Activated CD4-positive, alpha-beta T cell treated with anti-CD3 and anti-CD28 coated beads, Interleukin-2, amount 50 U/mL, for 24 hours (primary cell): Measurements from ENCODE around the gene PTPRG.

ENCODE experiments used
- DNase-seq, 2 donors: peaks; one replicate each; pipeline ENCODE4 v3.0.0-alpha.2; 2020; ENCODE audit warnings: low read depth in 1 of 2, low spot score in 1 of 2

The PTPRG gene

DNA sequence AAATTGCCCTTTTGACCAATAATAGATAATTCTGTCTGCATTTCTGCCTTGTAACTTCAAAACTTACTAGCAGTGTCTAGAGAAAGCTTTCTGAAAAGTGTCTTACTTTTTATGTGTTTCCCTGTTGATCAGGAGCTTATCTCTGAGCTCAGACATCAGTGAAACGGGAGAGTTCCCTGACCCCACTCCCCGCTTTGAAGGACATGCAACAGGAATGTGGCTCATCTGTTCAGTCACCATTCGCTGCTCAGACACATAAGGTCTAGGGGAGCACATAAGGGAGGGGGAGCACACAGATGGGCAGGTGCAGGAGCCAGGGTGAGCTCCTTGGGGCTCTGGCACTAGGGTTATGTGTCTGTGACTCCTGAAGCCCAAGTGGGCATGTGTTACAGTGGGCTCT is 607.0 kb downstream of the PTPRG start:
- no peak for DNase-seq

DNA sequence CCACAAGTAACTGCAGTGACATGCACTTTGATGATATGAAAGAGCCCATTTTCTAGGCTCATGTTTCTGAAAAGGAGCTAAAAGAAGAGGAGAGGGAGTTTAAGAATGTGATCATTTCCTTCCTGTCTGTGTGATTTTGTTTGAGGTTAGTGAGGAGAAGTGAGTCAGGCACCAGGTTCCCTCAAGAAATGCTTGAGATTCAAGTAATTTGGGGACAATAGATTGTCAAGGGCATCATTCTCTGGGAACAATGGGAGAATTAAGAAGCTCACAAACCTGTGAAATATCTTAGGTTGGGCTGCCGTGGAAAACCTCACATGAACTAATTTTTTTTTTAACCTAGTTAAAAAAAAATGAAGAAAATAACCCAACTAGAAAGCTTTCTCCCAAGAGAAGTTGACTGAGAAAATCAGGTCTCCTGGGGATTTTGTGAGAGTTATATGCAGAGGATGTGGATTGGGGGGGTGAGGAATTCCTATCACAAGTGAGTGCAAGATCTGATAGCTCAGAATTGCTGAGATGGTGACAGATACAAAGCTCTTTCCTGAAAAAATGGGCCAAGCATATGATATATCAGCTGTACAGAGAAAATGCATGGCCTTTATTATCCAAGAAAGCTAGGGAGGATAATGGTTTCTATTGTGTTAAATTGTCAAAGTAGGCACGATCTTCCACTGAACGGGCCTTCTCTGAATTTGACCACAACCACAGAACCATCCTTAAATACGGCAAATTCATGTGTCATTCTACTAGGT is 608.7 kb downstream of the PTPRG start:
- DNase-seq = no peak

DNA sequence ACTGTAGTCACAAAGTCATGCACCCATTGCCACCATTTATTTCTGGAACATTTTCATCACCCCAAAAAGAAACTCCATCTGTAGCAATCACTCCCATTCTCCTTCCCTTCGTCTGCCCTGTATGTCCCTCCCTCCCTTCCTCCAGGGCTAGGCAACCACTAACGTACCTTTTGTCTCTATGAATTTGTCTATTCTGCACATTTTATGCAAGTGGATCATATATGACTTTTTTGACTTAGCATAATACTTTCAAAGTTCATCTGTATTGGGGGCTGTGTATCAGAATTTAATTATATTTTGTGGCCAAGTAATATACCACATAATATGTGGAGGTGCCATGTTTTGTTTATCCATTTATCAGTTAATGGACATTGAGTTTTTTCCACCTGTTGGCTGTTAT is 610.4 kb downstream of the PTPRG start:
- no peak for DNase-seq

DNA sequence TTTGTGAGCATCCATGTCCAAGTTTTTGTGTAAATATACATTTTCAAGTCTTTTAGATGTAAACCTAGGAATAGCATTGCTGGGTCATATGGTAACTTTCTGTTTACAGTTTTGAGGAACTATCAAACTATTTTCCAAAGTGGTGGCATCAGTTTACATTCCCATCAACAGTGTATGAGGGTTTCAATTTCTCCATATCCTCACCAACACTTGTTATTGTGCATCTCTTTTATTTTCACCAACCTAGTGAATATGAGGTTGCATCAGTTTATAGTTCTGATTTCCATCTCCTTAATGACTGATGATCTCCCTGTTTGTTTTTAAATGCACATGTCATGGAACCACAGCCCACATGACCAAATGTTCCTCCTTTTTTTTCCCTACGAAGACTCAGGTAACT is 610.8 kb downstream of the PTPRG start:
- no peak for DNase-seq

DNA sequence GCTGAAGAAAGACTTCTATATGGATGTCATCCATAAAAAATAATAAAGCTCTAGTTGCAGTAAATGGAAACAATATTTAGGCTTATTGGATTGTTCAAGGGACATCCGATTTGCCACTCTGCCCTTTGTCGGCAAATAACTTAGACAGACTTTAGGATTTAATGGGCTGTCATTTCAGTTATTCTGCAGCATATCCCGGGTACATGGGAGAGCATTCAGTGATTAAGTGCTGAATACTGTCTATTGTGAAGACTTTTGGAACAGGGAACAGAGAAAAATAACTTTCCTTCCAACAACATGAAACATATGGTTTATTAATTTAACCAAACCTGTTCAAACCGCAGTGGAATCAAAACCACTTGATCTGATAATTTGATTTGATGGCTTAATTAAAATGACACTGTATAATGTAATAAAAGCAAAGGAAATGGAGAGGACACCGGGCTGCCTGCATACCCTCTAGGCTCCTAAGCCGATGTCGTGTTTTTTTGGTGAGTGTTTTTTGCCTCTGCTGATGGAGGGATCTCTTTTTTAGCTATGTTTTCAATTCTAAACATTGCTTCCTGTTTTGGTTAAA is 612.7 kb downstream of the PTPRG start:
- DNase-seq = no peak

DNA sequence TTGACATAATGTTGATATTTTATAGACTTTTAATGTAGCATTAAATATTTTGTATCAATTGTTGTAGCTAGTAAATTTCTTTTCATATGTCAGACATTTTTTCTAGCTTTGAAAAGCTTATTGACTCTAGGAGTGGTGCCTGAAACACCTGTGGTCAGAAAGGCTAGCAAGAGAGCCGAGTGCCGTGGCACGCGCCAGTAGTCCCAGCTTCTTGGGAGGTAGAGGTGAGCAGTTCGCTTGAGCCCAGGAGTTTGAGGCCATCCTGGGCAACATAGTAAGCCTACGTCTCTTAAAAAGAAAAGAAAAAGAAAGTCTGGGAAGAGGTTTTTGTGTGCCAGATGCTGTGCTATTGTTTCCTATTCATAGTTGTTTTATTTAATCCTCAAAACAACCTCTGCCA is 613.8 kb downstream of the PTPRG start:
- no peak for DNase-seq

DNA sequence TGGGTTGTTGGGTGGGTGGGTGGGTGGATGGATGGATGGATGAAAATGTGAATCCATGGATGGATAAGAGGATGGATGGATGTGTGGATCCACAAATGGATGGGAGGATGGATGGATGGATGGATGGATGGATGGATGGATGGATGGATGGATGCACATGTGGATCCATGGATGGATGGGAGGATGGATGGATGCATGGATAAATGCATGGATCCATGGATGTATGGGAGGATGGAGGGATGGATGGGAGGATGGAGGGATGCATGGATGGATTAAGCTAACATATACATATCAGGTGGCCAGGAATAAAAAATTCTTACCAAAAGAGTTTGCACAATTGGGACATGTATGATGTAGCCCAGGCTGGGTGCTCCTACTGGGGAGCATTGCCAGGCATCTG is 616.7 kb downstream of the PTPRG start:
- DNase-seq = no peak

DNA sequence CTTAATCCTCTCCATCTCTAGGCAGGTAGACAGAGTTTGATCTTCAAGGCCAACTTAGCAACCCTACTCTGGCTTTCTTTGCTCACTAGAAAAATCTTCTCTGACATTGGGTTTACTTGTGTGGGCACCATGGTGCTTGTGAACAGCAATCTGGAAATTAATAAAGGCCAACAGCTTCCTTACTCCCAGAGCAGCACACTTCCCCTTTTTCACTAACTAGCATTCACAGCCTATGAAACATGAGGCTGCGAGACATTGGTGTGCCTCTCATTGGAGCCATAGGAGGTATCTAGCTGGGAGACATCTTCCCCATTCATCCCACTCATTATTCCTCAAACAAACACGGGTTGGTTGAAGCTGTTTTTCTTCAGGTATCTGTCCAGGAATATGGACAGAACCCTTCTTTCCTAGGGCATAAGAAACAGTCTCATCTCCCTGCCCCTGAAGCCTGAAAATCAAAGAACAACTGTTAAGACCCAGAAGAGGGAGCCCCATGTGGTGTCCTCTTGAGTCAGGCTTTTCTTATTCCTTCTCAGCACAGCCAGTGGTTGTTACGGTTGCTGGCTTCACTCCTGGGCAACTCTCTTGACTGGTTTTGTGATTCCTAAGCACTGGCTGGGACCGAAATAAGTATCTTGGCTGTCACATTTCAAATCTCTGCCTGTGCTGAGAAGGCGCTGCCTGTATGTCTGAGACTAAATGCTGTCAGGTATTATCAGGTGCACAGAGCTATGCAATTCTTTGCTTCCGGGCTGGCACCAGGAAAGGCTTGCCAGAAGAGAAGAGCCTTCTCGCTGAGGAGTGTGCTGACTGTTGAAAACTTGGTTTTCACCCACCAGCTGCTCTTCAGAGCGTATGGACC is 617.6 kb downstream of the PTPRG start:
- no peak for DNase-seq

DNA sequence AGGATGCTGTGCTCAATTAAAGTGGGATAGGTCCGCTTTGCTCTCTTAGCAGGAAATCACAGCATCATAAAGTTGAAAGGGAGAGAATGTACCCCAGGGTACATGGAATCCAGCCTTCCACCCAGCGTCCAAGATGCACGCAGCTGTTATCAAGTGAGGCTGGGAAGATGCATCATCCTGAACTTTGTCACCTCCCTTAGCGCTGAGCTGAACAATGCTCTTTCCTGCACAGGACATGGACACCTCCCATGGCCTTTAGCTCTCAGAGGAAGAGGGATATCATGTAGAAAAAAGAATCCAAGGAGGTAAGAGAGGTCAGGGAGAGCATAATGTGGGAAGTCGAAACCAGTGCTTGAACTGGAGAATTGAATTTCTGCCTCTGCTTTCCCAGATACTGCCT is 619.1 kb downstream of the PTPRG start:
- DNase-seq = no peak

DNA sequence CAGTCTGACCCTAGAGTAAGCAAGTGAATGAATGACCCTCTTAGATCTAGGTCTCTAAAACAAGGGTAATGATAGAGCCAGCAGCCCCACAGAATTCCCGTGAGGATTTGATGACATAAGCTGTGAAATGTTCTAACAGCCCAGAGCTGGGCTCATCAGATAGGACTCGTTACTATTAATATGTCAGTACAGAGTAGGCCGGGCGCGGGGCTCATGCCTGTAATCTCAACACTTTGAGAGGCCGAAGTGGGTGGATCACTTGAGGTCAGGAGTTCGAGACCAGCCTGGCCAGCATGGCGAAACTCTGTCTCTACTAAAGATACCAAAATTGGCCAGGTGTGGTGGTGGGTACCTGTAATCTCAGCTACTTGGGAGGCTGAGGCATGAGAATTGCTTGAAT is 621.7 kb downstream of the PTPRG start:
- DNase-seq = no peak

DNA sequence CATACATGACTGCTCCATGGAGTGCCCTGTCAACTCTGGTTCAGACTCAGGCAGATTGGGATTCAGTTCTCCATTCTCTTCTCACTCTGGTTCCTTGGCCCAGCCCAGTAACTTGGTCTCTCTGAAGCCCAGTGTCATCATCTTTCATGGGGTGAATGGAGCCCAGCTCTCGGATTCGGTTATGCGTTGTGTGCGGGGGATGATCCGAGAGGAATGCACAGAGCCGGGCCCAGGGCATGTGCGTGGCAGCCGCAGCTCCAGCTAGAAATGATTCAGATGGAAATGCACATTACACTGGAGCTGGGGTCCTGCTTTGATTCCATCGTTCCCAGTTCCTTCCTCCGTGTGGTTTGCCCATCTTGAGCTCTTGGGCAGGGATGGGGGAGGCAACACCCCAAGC is 622.6 kb downstream of the PTPRG start:
- DNase-seq = no peak

DNA sequence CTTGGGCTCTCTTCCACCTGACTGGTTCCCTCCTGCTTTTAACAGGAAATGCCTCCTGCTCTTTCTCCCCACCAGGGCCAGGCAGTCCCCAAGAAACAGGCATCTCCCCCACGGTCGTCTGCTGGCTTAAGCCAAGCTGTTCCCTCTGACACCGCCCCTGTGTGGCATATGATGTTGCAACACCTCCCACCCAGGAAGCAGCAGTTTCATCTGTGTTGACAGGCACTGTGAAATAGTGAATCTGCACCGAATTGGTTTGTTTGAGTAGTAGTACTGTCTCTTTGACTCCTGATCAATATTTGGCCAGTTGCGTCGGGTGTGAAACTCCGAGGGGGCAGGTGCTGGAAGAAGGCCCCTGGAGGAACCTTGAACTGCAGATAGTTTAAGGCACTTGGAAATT is 623.2 kb downstream of the PTPRG start:
- no peak for DNase-seq

DNA sequence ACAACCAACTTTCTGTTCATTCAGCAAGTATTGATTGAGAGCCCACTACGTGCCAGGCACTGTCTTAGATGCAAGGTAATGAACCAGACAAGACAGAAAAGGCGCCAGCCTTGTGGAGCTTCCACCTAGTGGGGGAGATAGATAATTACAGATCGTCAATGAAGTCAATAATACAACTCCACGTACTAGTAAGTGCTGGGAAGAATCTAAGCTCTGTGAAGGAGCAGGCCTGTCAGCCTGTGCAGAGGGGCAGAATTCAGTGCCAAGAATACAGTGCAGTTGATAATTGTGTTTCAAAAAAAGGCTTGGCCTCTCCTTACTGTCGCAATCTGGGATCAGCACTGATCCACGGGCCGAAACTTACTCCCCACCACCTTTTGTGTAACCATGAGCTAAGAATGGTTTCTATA is 625.7 kb downstream of the PTPRG start:
- DNase-seq = no peak

DNA sequence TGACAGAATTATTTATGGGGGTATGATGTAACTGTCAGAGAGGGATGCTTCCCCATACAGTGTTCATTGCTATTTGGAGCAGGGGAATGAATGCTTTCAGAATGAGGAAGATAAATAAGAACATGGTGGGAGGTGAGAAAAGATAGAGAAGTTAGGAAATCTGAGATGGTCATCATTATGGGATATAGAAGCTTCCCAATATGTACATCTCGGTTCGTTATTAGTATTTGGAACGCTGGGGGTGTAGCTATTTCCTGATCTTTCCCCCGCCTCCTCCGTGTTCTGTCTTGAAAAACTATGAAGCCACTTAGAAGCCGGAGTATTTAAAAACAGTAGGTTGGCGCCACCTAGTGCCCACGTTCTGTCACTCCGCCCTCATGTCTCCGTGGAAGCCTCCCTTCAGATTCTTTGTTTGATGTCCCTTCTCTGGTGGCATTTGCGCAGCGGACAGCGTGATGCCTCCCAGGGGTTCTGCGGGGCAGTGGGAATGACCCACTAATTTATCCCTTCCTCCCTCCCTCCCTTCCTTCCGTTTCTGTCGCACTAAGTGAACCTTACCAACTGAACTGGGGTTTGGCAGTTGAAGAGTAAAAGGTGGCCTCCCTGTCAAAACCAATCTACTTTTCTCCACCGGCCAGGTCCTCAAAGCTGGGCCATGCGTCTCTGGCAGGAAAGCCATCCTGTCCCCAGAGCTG is 627.5 kb downstream of the PTPRG start:
- peak; percentile 33 to 35 for DNase-seq

DNA sequence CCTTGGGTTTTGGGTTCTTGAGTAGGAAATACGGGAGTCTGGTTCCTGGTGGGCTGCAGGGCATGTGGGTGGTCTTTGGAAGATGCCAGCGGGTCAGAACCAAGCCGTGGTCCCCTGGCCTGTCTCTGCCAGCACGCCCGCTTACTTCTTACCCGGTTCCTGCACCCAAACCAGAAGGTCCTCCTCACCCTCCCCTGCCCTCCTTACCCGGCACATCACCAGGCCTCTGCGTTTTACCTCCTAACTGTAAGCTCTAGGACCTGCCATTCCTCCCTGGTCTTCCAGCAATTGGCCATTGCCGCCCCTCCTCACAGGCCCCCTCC is 628.0 kb downstream of the PTPRG start:
- DNase-seq = no peak

DNA sequence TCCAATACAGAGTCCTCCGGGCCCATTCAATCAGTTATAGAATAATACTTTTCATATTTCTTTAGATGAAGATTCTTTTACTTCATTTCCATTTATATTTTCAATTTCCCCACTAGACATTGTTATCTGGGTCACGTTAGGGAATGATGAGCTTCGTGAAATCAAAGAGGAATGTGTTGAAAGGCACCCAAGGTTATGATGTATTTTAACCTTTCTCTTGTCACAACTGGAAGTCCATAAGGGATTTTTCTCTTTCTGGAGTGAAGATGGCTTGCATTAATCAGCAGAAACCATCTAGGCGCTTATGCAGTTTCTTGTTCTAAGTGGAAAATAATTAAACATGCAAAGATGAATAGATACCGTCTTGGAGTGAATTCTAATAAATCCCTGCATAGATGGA is 631.5 kb downstream of the PTPRG start:
- no peak for DNase-seq

DNA sequence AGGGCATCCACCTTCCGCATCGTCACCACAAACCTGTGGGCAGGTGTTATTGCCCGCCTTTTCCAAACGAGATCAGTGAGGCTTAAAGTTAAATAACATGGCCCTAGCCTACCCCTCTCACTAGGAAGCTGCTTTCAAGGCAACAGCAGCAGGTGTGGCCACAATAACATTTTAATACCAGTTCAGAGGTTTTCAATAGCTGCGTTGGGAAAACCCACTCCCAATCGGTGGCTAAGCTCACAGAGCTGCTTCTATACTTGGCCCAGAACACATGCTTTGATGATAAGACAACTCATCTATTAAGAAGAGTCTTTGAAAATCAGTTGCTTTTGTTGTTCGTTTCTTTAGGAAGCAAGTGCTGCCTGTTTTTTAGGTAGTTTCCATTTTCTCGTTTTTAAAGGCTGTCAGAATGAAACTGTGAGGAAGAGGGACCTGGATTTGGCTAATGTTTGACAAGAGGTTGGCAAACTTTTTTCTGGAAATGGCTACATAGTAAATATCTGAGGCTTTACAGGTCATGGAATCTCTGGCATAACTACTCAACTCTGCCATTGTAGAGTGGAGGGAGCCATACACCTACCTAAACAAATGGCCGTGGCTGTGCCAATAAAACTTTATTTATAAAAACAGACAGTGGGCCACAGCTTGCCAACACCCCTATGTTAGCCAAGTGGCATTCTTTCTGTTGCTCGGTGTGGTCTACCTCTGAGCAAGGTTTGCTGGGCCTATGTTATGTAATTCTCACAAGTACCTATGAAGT is 632.4 kb downstream of the PTPRG start:
- DNase-seq = no peak

DNA sequence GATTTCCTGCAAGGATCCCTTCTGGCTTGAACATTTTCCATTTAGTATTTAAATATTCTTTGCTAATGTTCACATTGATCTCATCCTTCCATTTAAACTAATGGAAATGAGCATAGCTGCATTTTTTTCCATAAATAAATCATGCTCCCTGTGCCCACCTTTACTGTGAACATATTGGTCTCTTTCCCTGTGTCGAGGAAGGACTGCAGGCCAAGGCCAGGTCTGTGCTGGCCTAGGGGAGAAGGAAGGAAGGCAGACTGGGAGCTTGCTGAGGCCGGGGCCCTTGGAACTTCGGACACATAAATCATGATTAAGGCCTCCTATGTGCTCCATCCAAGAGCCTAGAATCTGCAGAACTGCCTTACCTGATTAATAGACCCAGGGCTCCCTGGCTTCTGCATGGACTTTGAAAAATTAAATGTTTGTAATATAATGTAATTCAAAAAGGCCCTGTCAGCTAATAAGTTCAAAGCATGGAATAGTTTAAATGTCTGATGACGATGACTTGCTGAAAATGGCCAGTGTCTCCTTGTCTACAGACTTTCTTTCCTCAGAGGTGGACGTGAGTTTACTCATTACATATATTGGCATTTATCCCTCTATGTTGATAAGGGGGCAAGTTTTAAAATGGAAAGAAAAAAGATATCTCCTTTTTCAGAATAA is 636.1 kb downstream of the PTPRG start:
- DNase-seq = no peak

DNA sequence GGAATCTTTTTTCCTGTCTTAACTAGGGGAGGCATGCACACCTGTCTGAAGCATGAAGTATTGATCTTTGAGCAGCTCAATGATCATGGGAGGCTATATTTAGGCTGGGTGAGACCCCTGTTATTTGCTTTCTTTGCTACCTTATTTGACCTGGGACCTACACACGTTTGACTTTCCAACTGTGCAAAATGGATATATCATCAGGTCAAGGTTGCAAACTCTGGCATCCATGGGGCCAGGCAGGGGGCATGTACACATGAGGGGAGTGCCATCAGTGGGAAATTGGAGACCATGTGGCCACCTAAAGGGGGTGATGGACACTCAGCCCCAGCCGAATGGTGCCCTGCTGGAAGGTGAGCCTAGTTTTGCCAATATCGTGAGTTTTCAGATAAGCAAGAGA is 637.8 kb downstream of the PTPRG start:
- no peak for DNase-seq

DNA sequence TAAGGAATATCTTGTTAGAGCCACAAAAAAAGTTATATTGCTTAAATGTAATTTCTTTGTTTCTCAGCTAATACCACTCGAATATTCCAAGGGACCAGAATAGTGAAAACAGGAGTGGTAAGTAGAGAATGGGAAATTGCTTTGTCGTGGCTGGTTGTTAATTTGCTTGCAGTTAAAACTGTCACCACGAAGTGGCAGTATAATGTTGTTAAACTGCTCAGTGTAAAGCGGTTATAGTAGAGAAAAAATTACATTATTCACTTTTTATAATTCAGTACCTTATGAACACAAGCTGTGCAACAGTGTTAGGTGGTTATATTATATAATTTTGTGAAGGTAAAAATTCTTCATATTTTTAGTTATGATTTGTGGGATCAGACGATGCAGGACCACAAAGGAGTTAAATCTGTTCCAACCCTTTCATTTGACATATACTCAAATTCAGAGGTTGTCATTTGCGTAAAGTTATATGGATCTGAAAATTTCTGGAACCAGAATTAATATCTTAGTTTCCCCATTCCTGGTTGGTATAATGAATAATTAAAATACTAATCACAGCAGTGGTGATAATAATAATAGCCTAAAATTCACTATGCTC is 640.2 kb downstream of the PTPRG start:
- no peak for DNase-seq
